Progenitor cell of endocrine pancreas (in vitro differentiated cells): ENCODE data around the gene STK10. TPM values are rescaled to one million over a fixed set of nuclear protein-coding genes. Genes with fewer than 3 reads are reported as not detected.

Source experiments
- DNase-seq: peaks from one replicate; pipeline ENCODE4 v3.0.0; 2021; ENCODE audit warnings: low spot score; ENCODE audit not compliant: unreplicated experiment
- H3K27ac Mint-ChIP-seq: 2 replicates; pipeline ENCODE4 v1.8.0; 2021; ENCODE audit warnings: mild to moderate bottlenecking, moderate library complexity, mixed read lengths
- H3K27me3 Mint-ChIP-seq: 2 replicates; pipeline ENCODE4 v1.8.0; 2021; ENCODE audit warnings: mixed read lengths
- H3K36me3 Mint-ChIP-seq: 2 replicates; pipeline ENCODE4 v1.8.0; 2022; ENCODE audit warnings: mixed read lengths; ENCODE audit not compliant: insufficient read depth
- H3K4me1 Mint-ChIP-seq: 2 replicates; pipeline ENCODE4 v1.8.0; 2021; ENCODE audit warnings: low read depth, mixed read lengths
- H3K4me3 Mint-ChIP-seq: 2 replicates; pipeline ENCODE4 v1.8.0; 2021; ENCODE audit warnings: low read depth, mild to moderate bottlenecking, moderate library complexity, mixed read lengths
- H3K9me3 Mint-ChIP-seq: 2 replicates; pipeline ENCODE4 v1.8.0; 2021; ENCODE audit warnings: low read depth, mixed read lengths
- CTCF ChIP-seq: fragments of 200-600 bp; sonication (generic); IDR thresholded peaks from one replicate; pipeline ENCODE4 v1.5.0; 2021; ENCODE audit warnings: antibody characterized with exemption, mild to moderate bottlenecking; ENCODE audit not compliant: unreplicated experiment
- total RNA-seq: library from RNA; stranded (reverse); gene quantifications from 2 replicates; pipeline ENCODE4 v1.2.1, GENCODE V29; 2021

Gene STK10
- total RNA-seq, 1 donor from 2014 or later: 18.1 TPM

- Mint-ChIP-seq H3K4me1 (no peaks in the 10 kb centered on the region), H3K27ac (no peak overlapping the region), H3K9me3 (no peaks in the 10 kb centered on the region), H3K36me3 (no peaks in the 10 kb centered on the region), H3K4me3 (no peak overlapping the region), H3K27me3 (peaks cover under 1% of the 10 kb centered on the region)
- no peak for TF ChIP-seq CTCF
- no peak for DNase-seq
Observed at GRCh38 chr5:172194985-172195774, 7.2 kb upstream of the STK10 start.

DNA sequence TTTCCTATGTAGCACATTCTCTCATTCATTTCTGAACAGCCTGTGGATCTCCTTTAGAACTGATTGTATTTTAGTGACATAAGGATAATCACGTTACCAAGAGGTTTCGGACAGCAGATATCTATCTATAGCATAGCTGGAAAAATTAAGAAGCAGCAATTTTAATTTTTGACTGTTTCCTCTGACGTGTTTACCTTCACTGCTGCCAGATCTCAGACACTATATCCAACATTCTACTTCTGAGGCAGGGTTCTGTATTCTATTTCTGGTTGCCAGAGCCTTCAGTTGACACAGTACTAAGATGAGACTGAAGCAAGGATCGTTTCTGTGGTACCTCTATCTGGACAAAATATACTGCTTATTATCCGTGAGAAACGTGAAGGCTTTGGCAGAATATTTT lies 5.8 kb upstream of the STK10 start, which contains the start of gene EFCAB9:
EFCAB9 (plus strand) TSS at position 301 of the 400 bp plus-strand sequence; CDS start at position 302, 1 bp downstream.
- DNase-seq: no peak
- no peak for TF ChIP-seq CTCF
- Mint-ChIP-seq H3K36me3 (no peaks in the 10 kb centered on the region), H3K9me3 (no peaks in the 10 kb centered on the region), H3K27ac (no peak within 1 kb of the TSS), H3K4me1 (peaks cover 3% of the 10 kb centered on the region), H3K27me3 (peaks cover 13% of the 10 kb centered on the region), H3K4me3 (no peak within 1 kb of the TSS)

DNA sequence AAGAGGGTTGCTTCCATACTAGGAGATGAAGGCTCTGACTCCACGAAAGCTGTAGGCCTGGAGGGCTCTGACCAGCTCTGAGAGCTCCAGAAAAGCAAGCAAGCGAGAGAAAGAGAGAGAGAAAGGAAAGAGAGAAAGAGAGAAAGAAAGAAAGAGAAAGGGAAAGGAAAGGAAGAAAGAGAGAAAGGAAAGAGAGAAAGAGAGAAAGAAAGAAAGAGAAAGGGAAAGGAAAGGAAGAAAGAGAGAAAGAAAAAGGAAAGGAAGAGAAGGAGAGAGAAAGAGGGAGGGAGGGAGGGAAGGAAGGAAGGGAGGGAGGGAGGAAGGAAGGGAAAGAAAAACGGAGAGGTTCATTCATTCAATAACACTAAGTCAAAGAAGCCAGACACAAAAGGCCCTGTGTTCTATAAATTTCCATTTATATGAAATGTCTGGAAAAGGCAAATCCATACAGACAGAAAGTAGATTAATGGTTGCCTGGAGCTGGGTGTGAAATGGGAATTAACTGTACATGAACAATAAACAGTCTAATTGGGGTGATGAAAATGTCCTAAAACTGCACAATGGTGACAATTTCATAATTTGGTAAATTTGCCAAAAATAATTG lies 1.8 kb upstream of the STK10 start:
- H3K27ac Mint-ChIP-seq: no peak overlapping the region
- H3K36me3 Mint-ChIP-seq: no peaks in the 10 kb centered on the region
- peaks cover 10% of the 10 kb centered on the region for H3K4me1 Mint-ChIP-seq
- DNase-seq: no peak
- H3K9me3 Mint-ChIP-seq: no peaks in the 10 kb centered on the region
- H3K27me3 Mint-ChIP-seq: peaks cover 24% of the 10 kb centered on the region
- H3K4me3 Mint-ChIP-seq: no peak overlapping the region
- no peak for TF ChIP-seq CTCF

GRCh38 chr5:172188893-172189692 lies 1.1 kb upstream of the STK10 start:
- Mint-ChIP-seq H3K27me3 (peaks cover 24% of the 10 kb centered on the region), H3K4me1 (peaks cover 10% of the 10 kb centered on the region), H3K27ac (no peak overlapping the region), H3K4me3 (peak overlapping the region; percentile 79), H3K36me3 (no peaks in the 10 kb centered on the region), H3K9me3 (no peaks in the 10 kb centered on the region)
- no peak for DNase-seq
- no peak for TF ChIP-seq CTCF
